DMS53 treated with DMSO at 0.1 percent for 48 hours (cell line): ENCODE data around the gene PIH1D1.
"Not testable (repeated sequence)": the region's sequence is repeated elsewhere in the genome, so short reads cannot be mapped to it uniquely, and the experiment has no call there.

Experiments used
- DNase-seq: peaks from one replicate; lab custom pipeline; 2025; ENCODE audit not compliant: unreplicated experiment; lab: John Stamatoyannopoulos, UW

Gene PIH1D1

DNA sequence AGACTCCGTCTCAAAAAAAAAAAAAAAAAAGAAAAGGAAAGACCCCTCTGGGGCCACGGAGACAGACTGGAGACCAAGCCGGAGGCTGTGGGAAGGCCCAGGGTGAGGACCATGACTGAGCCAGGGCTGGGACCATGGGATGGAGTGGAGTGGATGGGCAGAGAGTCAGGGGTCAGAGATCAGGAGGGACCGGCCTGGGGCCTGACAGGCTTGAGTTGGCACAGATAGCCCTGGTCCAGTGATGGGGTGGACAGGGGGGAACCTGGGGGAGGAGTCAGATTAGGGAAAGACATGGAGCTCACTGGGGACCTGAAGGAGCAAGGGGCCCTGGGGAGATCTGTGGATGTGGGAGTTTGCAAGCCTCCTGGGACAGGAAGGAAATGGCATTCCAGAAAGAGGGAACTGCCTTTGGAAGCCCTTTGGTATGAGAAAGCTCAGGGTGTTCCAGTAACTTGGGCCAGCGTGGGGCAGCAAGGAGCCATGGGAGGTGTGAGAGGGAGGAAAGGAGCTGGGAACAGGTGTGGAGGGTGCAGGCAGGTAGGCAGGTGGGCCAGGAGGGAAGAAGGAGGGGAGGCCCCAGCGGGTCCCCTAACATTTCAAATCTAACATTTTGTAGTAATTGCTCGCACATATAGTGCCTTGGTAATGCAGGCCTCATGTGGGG, 29.5 kb upstream of the PIH1D1 start:
- no peak for DNase-seq

DNA sequence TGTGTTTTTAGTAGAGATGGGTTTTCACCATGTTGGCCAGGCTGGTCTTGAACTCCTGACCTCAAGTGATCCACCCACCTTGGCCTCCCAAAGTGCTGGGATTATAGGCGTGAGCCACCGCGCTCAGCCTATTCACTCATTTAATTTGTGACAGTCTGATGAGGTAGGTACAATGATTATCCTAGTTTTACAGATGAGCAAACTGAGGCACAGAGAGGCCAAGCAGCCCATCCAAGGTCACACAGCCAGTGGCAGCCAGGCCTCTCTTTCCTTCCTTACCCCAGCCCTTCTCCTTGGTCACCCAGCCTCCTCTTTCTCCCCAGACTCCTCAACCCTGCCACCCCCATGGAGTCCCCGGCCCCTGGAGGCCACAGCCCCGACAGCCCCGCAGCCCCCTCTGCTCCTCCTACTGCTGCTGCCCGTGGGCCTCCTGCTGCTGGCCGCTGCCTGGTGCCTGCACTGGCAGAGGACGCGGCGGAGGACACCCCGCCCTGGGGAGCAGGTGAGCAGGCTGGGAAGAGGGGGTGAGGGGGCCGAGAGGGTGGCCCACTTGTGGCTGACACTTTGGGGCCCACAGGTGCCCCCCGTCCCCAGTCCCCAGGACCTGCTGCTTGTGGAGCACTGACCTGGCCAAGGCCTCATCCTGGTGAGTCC, 28.5 kb upstream of the PIH1D1 start:
- no peak for DNase-seq

DNA sequence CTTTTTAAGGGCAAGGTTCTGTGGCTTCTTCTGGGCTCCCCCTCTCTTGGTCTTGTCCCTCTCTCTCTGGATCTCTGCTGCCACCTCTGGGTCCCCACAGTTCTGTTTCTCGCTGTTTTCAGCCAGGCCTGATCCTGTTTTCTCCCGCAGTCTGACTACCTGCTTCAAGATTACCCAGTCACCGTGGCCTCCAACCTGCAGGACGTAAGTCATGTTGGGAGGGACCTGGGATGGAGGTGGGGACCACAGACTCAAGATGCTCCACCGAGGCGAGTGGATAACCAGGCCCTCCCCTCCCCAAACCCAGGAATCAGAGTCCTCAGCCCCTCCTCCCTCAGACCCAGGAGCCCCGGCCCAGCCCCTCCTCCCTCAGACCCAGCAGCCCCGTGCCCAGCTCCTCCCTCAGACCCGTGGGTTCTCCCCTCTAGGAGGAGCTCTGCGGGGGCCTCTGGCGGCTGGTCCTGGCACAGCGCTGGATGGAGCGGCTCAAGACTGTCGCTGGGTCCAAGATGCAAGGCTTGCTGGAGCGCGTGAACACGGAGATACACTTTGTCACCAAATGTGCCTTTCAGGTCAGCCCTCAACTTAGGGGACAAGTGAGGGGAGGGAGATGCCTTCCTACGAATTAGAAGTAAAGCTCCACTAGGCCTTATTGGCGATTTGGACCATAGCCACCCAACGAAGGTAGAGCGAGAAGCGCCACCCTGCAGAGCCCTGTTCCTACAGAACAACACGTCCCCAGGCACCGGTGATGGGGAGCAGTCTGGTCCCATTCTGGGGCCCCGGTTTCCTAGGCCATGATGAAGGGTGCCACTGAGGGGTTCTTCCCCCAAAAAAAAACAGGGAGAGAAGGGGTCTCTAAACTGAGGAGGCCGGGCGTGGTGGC, 24.6 kb upstream of the PIH1D1 start:
- peak; percentile 22 for DNase-seq

DNA sequence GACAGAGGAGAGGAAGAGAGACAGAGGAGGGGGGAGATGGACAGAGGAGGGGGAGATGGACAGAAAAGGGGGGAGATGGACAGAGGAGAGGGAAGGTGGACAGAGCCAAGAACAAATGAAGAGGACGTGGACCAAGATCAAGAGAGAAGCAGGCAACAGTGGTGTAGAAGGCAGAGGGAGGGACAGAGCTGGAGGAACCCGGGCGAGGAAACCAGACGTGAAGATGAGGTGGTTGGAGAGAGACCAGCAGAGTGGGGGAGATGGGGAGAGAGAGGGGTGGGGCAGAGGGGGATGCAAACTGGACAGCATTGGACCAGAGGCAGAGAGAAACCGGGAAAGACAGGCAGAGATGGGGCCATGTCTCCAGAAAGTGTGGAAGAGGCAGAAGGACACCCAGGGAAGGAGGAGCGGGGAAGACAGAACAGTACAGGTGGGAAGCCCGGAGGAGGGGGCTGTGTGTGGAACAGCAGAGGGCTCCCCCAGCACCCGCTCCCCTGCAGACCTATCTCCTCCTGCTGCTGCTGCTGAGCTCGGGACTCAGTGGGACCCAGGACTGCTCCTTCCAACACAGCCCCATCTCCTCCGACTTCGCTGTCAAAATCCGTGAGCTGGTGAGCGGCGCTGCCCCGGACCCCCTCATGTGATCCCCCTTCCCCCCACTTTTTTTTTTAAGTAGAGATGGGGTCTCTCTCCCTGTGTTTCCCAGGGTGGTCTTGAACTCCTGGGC, 23.7 kb upstream of the PIH1D1 start:
- DNase-seq = no peak

DNA sequence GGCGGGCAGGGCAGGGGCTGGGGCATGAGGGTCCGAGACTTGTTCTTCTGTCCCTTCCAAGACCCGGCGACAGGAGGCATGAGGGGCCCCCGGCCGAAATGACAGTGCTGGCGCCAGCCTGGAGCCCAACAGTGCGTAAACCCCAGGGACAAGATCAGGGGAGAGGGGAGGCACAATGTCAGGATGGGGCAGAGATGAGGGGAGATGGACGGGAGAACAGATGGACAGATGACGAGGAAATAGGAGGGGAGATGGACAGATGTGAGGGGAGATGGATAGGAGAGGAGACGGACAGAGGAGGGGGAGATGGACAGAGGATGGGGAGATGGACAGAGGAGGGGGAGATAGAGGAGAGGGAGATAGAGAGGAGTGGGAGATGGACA, 22.9 kb upstream of the PIH1D1 start:
- no peak for DNase-seq

DNA sequence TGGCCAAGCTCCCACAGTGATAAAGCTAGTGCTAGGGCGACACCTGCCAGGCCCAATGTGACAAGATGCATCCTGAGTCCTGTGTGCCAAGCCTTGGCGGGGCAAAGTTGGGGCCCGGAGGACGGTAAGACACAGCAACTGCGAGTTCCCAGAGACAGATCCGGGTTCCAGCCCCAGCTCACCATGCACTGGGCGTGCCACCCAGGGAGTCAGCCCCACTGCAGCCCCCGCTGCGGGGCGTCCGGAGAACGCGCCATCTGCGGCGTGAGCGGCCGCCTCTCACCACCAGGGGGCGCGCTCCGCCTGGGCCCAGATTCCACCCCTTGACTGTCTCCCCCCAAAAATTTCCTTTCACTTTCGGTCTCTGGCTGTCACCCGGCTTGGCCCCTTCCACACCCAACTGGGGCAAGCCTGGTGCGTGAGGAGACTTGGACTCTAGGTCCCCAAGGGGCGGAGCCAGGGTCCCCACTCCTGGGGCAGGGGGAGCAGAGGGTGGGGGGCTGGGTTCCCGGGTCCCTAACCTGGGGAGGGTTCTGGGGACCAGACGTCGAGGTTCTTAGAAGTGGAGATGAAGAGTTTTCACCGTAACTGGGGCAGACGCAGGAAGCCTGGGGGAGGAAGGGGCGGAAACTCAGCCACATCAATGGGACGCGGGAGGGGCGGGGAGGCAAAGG, 22.4 kb upstream of the PIH1D1 start, which contains the start of gene FLT3LG:
TSS of gene FLT3LG (plus strand) at position 348 of the 674 bp plus-strand sequence. CDS start 425 bp downstream, outside the sequence.
- DNase-seq = peak; percentile 28

DNA sequence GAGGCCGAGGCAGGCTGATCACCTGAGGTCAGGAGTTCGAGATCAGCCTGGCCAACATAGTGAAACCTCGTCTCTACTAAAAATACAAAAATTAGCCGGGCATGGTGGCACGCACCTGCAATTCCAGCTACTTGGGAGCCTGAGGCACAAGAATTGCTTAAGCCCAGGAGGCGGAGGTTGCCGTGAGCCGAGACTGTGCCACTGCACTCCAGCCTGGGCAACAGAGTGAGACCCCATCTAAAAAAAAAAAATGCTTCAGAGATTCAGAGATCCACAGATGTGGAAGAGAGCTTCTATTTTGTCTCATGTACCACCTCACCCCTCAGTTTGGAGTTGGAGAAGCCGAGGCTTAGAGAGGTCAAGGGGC, 21.9 kb upstream of the PIH1D1 start:
- not testable (repeated sequence) for DNase-seq

DNA sequence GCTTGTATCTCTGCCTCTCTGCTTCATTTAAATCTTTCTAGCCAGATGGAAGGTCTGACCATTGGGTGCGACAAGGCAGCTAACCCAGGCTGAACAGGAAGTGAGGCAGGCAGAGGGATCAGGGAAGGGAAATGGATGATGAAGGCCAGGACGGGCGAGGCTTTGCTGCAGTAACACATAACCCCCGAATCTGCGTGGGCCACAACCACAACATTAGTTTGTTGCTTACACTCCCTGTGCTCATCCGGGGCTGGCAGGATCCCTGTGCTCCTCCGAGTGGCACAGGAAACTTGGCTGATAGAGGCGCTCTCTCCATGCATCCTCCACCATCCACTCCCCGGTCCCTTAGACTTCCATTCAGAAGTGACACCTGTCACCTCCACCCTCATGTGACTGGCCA, 21.3 kb upstream of the PIH1D1 start:
- no peak for DNase-seq

DNA sequence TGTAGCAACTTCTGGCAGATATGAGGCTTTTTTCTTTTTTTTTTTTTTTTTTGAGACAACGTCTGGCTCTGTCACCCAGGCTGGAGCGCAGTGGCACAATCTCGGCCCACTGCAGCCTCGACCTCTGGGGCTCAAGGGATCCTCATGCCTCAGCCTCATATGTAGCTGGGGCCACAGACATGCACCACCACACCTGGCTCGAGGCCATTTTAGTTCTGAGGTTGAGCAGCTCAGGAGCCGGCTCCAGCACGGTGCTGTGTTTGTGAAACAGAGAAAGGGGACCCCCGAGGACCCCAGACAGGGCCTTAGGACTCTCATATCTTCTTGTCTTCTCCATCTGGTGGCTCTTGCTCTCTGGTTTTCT, 19.0 kb upstream of the PIH1D1 start:
- no peak for DNase-seq

DNA sequence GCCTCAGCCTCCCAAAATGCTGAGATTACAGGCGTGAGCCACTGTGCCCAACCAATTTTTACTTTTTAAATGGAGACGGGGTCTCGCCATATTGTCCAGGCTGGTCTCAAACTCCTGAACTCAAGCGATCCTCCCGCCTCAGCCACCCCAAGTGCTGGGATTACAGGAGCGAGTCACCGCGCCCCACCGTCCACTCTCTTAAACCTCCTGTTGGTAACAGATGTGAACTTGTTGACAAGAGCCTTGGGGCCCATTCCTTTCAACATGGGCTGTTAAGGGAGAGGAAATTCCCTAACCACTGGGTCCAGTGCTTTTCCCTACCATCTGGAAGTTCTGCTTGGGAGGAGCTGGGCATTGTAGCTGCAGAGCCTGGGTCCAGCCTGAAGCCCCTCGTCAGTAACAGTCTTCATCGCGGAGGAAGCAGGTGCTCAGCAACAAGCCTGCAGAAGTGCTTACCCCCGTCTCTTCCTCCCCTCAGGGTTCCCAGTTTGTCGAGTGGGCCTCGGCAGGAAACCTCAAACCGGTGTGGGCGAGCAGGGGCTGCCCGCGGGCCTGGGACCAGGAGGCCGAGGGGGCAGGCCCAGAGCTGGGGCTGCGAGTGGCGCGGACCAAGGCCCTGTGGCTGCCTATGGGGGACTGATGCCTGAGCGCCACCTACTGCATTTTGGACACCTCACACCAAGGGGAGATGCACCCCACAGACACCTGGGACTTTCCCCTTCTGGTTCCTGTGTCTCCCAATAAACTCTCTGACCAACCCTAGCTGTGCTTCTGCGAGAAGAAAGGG, 18.4 kb upstream of the PIH1D1 start:
- DNase-seq = no peak

DNA sequence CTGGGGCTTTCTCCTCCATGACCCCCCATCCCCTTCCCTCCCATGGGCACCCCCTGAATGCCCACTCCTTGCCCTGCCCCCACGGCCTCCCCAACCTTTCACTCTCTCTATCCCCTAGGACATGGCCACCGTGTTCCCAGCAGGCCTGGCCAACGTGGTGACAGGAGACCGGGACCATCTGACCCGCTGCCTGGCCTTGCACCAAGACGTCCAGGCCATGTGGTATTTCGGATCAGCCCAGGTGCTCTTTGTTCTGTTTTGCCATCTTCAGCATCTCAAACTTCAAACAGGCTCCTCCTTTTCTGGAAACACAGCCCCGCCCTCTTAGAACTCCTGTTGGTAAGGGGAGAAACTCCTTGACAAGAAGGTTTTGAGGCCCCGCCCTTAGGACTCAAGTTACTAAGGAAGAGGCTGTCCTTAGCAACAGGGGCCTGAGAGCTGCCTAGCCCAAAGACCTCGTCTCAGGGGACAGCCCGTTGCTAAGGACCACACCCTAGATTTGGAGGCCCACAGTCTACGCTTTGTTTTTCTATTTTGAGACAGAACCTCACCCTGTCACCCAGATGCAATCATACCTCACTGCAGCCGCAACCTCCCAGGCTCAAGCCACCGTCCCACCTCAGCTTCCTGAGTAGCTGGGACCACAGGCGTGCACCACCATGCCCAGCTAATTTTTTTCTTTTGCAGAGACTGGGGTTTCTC, 17.3 kb upstream of the PIH1D1 start:
- DNase-seq = no peak

DNA sequence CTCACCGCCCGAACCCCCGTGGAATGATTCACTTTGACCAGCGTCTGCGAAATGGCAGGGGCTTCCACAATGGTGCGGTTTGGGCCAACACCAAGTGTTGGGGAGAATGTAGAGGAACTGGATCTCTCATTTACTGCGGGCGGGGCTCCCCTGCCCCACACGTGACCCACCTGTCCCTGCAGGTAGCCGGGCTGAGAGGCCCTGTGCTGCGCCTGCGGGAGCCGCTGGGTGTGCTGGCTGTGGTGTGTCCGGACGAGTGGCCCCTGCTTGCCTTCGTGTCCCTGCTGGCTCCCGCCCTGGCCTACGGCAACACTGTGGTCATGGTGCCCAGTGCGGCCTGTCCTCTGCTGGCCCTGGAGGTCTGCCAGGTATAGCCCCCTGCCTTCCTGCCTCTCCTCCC, 16.6 kb upstream of the PIH1D1 start:
- no peak for DNase-seq

DNA sequence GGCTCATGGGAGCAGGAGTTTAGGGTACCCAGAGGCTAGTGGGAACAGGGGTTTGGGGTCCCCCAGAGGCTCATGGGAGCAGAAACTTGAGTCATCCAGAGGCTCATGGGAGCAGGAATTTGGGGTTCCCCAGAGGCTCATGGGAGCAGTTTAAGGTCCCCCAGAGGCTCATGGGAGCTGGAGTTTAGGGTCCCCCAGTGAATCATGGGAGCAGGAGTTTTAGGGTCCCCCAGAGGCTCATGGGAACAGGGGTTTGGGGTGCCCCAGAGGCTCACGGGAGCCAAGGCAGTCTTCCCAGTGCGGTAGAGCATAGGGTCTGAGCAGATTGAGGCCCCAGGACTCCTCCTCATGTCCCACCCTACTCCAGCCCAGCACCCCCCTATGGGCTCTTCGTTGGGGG, 13.8 kb upstream of the PIH1D1 start:
- DNase-seq = no peak

DNA sequence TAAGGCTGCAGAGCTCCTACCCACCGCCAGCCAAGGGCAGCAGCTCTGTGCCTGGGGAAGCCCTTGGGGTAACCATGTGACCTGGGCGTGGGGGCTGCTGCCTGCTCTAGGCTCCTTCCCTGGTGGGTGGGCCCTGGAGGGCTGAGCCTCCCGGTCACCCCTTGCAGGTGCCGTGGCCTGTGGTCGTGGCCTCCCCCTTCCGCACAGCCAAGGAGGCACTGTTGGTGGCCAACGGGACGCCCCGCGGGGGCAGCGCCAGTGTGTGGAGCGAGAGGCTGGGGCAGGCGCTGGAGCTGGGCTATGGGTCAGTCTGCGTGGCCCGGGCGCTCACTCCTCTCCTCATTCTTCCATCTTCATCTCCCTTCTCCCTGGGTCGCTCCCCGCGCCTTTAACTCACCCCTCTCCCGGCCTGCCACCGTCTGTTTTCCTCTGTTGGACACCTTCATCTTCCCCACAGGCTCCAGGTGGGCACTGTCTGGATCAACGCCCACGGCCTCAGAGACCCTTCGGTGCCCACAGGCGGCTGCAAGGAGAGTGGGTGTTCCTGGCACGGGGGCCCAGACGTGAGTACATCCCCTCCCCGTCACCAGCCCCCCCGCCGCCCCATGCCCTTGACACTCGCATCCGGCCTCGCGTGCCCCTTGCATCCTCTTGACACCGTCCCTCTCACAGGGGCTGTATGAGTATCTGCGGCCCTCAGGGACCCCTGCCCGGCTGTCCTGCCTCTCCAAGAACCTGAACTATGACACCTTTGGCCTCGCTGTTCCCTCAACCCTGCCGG, 12.5 kb upstream of the PIH1D1 start:
- DNase-seq = no peak

DNA sequence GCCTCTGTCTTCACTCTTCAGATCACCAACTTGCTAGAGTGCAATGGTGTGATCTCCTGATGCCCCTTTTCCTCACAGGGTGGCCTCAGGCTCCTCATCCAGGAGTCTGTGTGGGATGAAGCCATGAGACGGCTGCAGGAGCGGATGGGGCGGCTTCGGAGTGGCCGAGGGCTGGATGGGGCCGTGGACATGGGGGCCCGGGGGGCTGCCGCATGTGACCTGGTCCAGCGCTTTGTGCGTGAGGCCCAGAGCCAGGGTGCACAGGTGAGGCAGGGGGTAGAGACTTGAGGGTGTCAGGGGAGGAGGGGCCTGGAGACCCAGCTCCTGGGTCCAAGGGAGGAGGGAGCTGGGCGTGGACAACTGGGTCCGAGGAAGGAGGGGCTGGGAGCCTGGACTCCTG, 10.9 kb upstream of the PIH1D1 start:
- no peak for DNase-seq

DNA sequence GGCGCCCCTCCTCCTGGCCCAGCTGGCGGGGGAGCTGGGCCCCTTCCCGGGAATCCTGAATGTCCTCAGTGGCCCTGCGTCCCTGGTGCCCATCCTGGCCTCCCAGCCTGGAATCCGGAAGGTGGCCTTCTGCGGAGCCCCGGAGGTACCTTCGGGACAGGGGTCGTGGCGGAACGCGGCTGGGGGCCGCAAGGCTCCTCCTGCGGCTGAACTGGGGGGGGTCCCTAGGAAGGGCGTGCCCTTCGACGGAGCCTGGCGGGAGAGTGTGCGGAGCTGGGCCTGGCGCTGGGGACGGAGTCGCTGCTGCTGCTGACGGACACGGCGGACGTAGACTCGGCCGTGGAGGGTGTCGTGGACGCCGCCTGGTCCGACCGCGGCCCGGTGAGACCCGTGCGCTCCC, 10.0 kb upstream of the PIH1D1 start:
- DNase-seq = no peak

DNA sequence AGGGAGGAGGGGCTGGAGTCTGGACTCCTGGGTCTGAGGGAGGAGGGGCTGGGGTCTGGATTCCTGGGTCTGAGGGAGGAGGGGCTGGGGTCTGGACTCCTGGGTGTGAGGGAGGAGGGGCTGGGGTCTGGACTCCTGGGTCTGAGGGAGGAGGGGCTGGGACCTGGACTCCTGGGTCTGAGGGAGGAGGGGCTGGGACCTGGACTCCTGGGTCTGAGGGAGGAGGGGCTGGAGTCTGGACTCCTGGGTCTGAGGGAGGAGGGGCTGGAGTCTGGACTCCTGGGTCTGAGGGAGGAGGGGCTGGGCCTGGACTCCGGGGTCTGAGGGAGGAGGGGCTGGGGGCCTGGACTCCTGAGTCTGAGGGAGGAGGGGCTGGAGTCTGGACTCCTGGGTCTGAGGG, 9.5 kb upstream of the PIH1D1 start:
- DNase-seq = not testable (repeated sequence)

DNA sequence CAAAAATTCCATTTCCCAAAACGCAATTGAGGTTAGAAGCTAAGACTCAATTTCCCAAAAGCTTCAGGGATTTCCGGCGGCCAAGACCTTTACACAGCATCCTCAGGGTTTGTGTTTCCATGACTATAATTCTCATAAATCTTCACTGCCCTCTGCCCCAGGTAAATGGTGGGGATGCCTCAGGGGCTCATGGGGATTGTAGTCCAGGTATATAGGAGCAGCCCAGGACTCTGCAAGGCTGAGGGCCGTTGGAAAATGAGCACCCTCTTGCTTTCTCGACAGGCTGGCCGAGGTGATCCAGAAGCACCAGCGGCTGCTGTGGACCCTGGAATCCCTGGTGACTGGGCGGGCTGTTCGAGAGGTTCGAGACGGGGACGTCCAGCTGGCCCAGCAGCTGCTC, 7.8 kb upstream of the PIH1D1 start:
- DNase-seq = no peak

DNA sequence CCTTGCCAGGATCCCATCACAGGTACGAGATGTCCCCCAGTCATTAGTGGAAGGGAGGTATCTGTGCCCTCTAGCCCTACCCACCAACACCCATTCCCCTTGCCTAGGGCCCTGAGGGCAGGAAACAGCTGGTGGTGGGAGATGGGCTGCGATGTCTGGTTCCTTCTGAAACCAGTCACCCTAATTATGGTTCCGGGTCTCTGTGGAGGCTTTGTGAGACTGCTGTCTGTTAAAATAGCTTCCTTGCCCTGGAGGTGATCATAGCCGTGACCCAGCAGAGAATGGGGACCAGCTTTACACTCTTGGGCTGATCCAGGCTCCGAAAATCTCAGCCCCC, 6.9 kb upstream of the PIH1D1 start:
- DNase-seq = no peak
